K562 (cell line): ENCODE results near the gene CERS2. TPM values are rescaled to one million over a fixed set of nuclear protein-coding genes. Genes with fewer than 3 reads are reported as not detected.

ENCODE experiments used
- ATAC-seq: fragments of 200-7000 bp; cut with Tn5 transposase; 3 replicates; pipeline ENCODE4 v1.9.1; 2020; ENCODE audit warnings: moderate library complexity
- BruUV-seq: library from RNA; stranded (reverse); fragments of 400-500 nt; replicated peaks from 2 replicates; lab custom pipeline; 2021; lab: Mats Ljungman, UMichigan
- CTCF ChIA-PET: fragments of 300-600 bp; formaldehyde crosslinking; extraction: SDS; loops from one replicate; lab custom pipeline; 2021; ENCODE audit warnings: low intra/inter-chr PET ratio; lab: Yijun Ruan, JAX
- POLR2A ChIA-PET: fragments of 300-600, 350-650 bp; sonication (Branson Sonifier 250); formaldehyde crosslinking; extraction: SDS; loops from one replicate; lab custom pipeline; 2021; ENCODE audit warnings: antibody characterized with exemption, inconsistent platforms; lab: Yijun Ruan, JAX
- DNase-seq, 4 experiments: peaks; one replicate each; pipeline versions ENCODE4 v3.0.0 to v3.0.0-alpha.2; 2011 to 2018; ENCODE audit warnings: low spot score in 3 of 4, mixed read lengths in 3 of 4; ENCODE audit errors: extremely low read depth in 1 of 4
- FAIRE-seq: peaks from 2 replicates; lab custom pipeline; 2011; peaks lifted over from hg19 to GRCh38; lab: Jason Lieb, UNC
- H2AFZ ChIP-seq: 2 replicates; pipeline ENCODE4 v1.6.0; 2011; ENCODE audit warnings: low read depth, low read length, control low read depth, inconsistent platforms
- H3K27ac ChIP-seq: fragments of 200-600 bp; 3 replicates; pipeline ENCODE4 v1.8.0; 2011; ENCODE audit warnings: low read depth, mild to moderate bottlenecking, control low read depth, inconsistent platforms, low read length, moderate library complexity, mixed read lengths; ENCODE audit errors: extremely low read depth
- H3K27me3 ChIP-seq, 2 experiments: fragments of 300-600 bp in 1 of 2; 2 replicates in 1 of 2; 3 replicates in 1 of 2; pipeline versions ENCODE4 v1.6.0 to v1.8.0; 2011; ENCODE audit warnings: inconsistent platforms in 2 of 2, low read length in 2 of 2, mild to moderate bottlenecking in 1 of 2, mixed read lengths in 1 of 2, moderate library complexity in 1 of 2; ENCODE audit not compliant: control insufficient read depth in 2 of 2, insufficient read depth in 2 of 2
- H3K36me3 ChIP-seq: fragments of 300-600 bp; 3 replicates; pipeline ENCODE4 v1.8.0; 2011; ENCODE audit warnings: mild to moderate bottlenecking, low read length, inconsistent platforms; ENCODE audit not compliant: control insufficient read depth, insufficient read depth
- H3K4me1 ChIP-seq, 2 experiments: fragments of 200-600 bp in 1 of 2; replicated peaks in 1 of 2; 2 replicates in 1 of 2; 3 replicates in 1 of 2; pipeline versions ENCODE4 v1.5.1 to v1.8.0; 2011; ENCODE audit warnings: inconsistent platforms in 2 of 2, low read length in 2 of 2, mild to moderate bottlenecking in 1 of 2, mixed read lengths in 1 of 2, moderate library complexity in 1 of 2; ENCODE audit not compliant: control insufficient read depth in 2 of 2, insufficient read depth in 2 of 2
- H3K4me2 ChIP-seq: 2 replicates; pipeline ENCODE4 v1.6.1; 2011; ENCODE audit warnings: low read length, control low read depth, inconsistent platforms, mixed read lengths; ENCODE audit not compliant: insufficient read depth
- H3K4me3 ChIP-seq: fragments of 200-600 bp; sonication (generic), shearing (Covaris generic); 2 replicates; pipeline ENCODE4 v1.5.1; 2016; ENCODE audit warnings: control low read depth, inconsistent platforms
- H3K79me2 ChIP-seq: fragments of 200-600 bp; 3 replicates; pipeline ENCODE4 v1.8.0; 2011; ENCODE audit warnings: low read length, inconsistent platforms; ENCODE audit not compliant: control insufficient read depth, insufficient read depth
- H3K9ac ChIP-seq, 2 experiments: 2 replicates each; pipeline versions ENCODE4 v1.6.0 to v1.6.1; 2011; ENCODE audit warnings: low read depth in 2 of 2, low read length in 2 of 2, control low read depth in 1 of 2, inconsistent platforms in 1 of 2, mild to moderate bottlenecking in 1 of 2, mixed read lengths in 1 of 2; ENCODE audit not compliant: insufficient read depth in 1 of 2
- H3K9me1 ChIP-seq: one replicate; pipeline ENCODE4 v1.6.0; 2011; ENCODE audit warnings: inconsistent platforms, mild to moderate bottlenecking, low read length, moderate library complexity; ENCODE audit not compliant: control insufficient read depth, insufficient read depth
- H3K9me3 ChIP-seq: replicated peaks from 2 replicates; pipeline ENCODE4 v1.5.1; 2011; ENCODE audit warnings: low read depth, low read length, inconsistent platforms; ENCODE audit not compliant: control insufficient read depth, insufficient read depth
- H4K20me1 ChIP-seq: replicated peaks from 2 replicates; pipeline ENCODE4 v1.6.1; 2011; ENCODE audit warnings: low read length, inconsistent platforms, mixed read lengths; ENCODE audit not compliant: control insufficient read depth, insufficient read depth
- POLR2A ChIP-seq: fragments of 450-650 bp; conservative IDR thresholded peaks from 2 replicates; pipeline ENCODE4 v1.6.1; 2016
- POLR2AphosphoS5 ChIP-seq: IDR thresholded peaks from 2 replicates; pipeline ENCODE4 v1.6.1; 2011; ENCODE audit warnings: mild to moderate bottlenecking, low read depth, low read length, moderate library complexity; ENCODE audit not compliant: control insufficient read depth, insufficient read depth
- SMARCC2 ChIP-seq: fragments of 450-650 bp; IDR thresholded peaks from 2 replicates; pipeline ENCODE4 v1.6.1; 2017; ENCODE audit warnings: antibody characterized with exemption, moderate library complexity, mild to moderate bottlenecking, low read depth
- YY1 ChIP-seq, 3 experiments: IDR thresholded peaks; 2 replicates each; pipeline ENCODE4 v1.6.1; 2011; ENCODE audit warnings: low read length in 2 of 3, mild to moderate bottlenecking in 2 of 3, moderate library complexity in 2 of 3, borderline replicate concordance in 1 of 3, control low read depth in 1 of 3, low read depth in 1 of 3; ENCODE audit not compliant: insufficient read depth in 3 of 3, insufficient replicate concordance in 2 of 3, control insufficient read depth in 1 of 3, insufficient read length in 1 of 3; ENCODE audit errors: extremely low read depth in 1 of 3
- ZBTB2 ChIP-seq: fragments of 450-650 bp; IDR thresholded peaks from 2 replicates; pipeline ENCODE4 v1.6.1; 2016; ENCODE audit warnings: antibody characterized with exemption
- ZNF551 ChIP-seq: fragments of 250-450 bp; sonication (Bioruptor Pico); IDR thresholded peaks from 2 replicates; pipeline ENCODE4 v1.5.0; 2021; ENCODE audit warnings: mild to moderate bottlenecking, moderate library complexity
- WGBS: fragments of 100-300 bp; shearing (Covaris generic); methylation state at CpG from one replicate; pipeline ENCODE4 v1.1.6; 2016; ENCODE audit warnings: low coverage, mixed read lengths; ENCODE audit not compliant: insufficient coverage; ENCODE audit errors: missing lambda C conversion rate; 5-methylcytosine and 5-hydroxymethylcytosine counted together
- in situ Hi-C: fragments of 300-500 bp; cut with MboI; formaldehyde crosslinking; loops from 4 replicates; pipeline ENCODE4 v1.15.0; 2018; ENCODE audit warnings: inconsistent platforms, mixed read lengths
- intact Hi-C: fragments of 100-400 bp; cut with micrococcal nuclease; formaldehyde crosslinking; loops from 2 replicates; pipeline ENCODE4 v1.14.2; 2022
- polyA plus RNA-seq, 8 experiments: library from polyadenylated mRNA; depleted of rRNA in 4 of 8; stranded (reverse) in 5 of 8; unstranded in 3 of 8; fragments of >200 nt; fragmentation: Nextera tagmentation in 2 of 8; fragmentation: Illumina TruSeq in 1 of 8; extraction: Ambion mirVana in 2 of 8; extraction: Trizol in 1 of 8; gene quantifications; 2 replicates each; pipeline versions ENCODE4 v1.2.1 to v1.2.3, GENCODE V29; 2011 to 2014; ENCODE audit warnings: inconsistent platforms in 1 of 8, missing spikeins in 1 of 8
- total RNA-seq, 7 experiments: library from RNA; depleted of rRNA in 6 of 7; stranded (reverse); fragments of >200 nt in 6 of 7; fragmentation: Illumina TruSeq in 2 of 7; extraction: Trizol in 2 of 7; gene quantifications; 2 replicates each; pipeline versions ENCODE4 v1.2.1 to v1.2.3, GENCODE V29; 2011 to 2021; ENCODE audit warnings: low replicate concordance in 1 of 7

CERS2 gene
- total and polyA plus RNA-seq, 9 of the 15 experiments (the other 6 are each of a cell fraction or from before 2014, with no cell fraction given) = 23.4 to 295 (median 132) TPM

GRCh38 chr1:150961756-150962155, 12.9 kb downstream of the CERS2 start:
- ATAC-seq = peak; percentile 15
- no TSS peak for BruUV-seq
- H3K9me1 ChIP-seq = no peaks in the 10 kb centered on the region
- H4K20me1 ChIP-seq = 0 out of 2 replicates have a peak, but pooled peaks cover 6% of the 10 kb centered on the region
- intact Hi-C loops = no loop called here
- peaks cover 89% of the 10 kb centered on the region for H3K36me3 ChIP-seq
- peak; percentile 11; the same call in 1 of the 2 replicates for TF ChIP-seq POLR2A
- TF ChIP-seq ZBTB2 = no peak
- TF ChIP-seq, all 486 proteins: peak for 1
- Histone ChIP-seq H3K9ac (no peak overlapping the region), H3K4me3 (no peak overlapping the region), H2AFZ (no peak overlapping the region), H3K79me2 (no peaks in the 10 kb centered on the region), H3K9me3 (no peaks in the 10 kb centered on the region), H3K4me1 (no peaks in the 10 kb centered on the region; a peak in 1 of 5 replicates), H3K4me2 (no peak overlapping the region), H3K27ac (no peak overlapping the region), H3K27me3 (no peaks in the 10 kb centered on the region)
- FAIRE-seq (peak; percentile 52), DNase-seq (no peak)
- ChIA-PET POLR2A (interaction anchor here (0.7 to 5.6 kb wide), 3 partner anchors 10 to 14 kb away, joined by 5 to 58 read pairs (median 15); partner anchors contain the start of gene CERS2), CTCF (no interaction called here)
- in situ Hi-C loops = no loop called here
- 57% methylated on average over 4 of the region's 4 CpGs for WGBS

GRCh38 chr1:150960646-150961045, 14.0 kb downstream of the CERS2 start:
- Histone ChIP-seq H3K4me3 (no peak overlapping the region), H3K4me1 (no peaks in the 10 kb centered on the region; a peak in 1 of 5 replicates), H3K9ac (no peak overlapping the region), H2AFZ (no peak overlapping the region), H3K9me1 (no peaks in the 10 kb centered on the region), H3K9me3 (no peaks in the 10 kb centered on the region), H3K36me3 (peaks cover 83% of the 10 kb centered on the region), H3K79me2 (no peaks in the 10 kb centered on the region), H3K27me3 (no peaks in the 10 kb centered on the region), H3K27ac (no peak overlapping the region), H3K4me2 (no peak overlapping the region), H4K20me1 (0 out of 2 replicates have a peak, but pooled peaks cover 3% of the 10 kb centered on the region)
- POLR2A ChIA-PET = interaction anchor here (0.6 to 1.1 kb wide), 4 partner anchors 10 to 152 kb away, joined by 3 to 4 read pairs (median 3); partner anchors contain the start of gene CTSK
- in situ Hi-C loops = no loop called here
- WGBS = 91% methylated on average over 6 of the region's 7 CpGs
- DNase-seq (no peak), FAIRE-seq (no peak), ATAC-seq (no peak)
- intact Hi-C loops = no loop called here
- CTCF ChIA-PET = no interaction called here
- no peak for TF ChIP-seq ZNF551 (CRISPR knock-in tag)
- TF ChIP-seq POLR2AphosphoS5 = peak; percentile 23; the same call in 1 of the 2 replicates
- no peak for TF ChIP-seq YY1 (IDR thresholded peaks at IDR 0.05; ENCODE audit: borderline replicate concordance in 1 of 3, control insufficient read depth in 1 of 3, extremely low read depth in 1 of 3, insufficient read depth in 3 of 3, insufficient read length in 1 of 3, insufficient replicate concordance in 2 of 3, low read depth in 1 of 3, low read length in 2 of 3)
- TF ChIP-seq SMARCC2 = no peak
- BruUV-seq = TSS peak; percentile 45
